Small intestine (tissue), 7 donors: ENCODE results near the gene PTPN22. TPM values are rescaled to one million over a fixed set of nuclear protein-coding genes. Genes with fewer than 3 reads are reported as not detected.

ENCODE experiments used
- DNase-seq, 2 donors: peaks; one replicate each; pipeline versions ENCODE4 v3.0.0 to v3.0.0-alpha.2; 2013
- FAIRE-seq: peaks from 2 replicates; lab custom pipeline; 2012; peaks lifted over from hg19 to GRCh38; lab: Jason Lieb, UNC
- H3K27ac ChIP-seq, 3 donors: one replicate each; pipeline ENCODE4 v1.5.1; 2013; ENCODE audit warnings: low read length in 2 of 3, mild to moderate bottlenecking in 2 of 3, control low read depth in 1 of 3, inconsistent platforms in 1 of 3, low read depth in 1 of 3, moderate library complexity in 1 of 3
- H3K27me3 ChIP-seq, 3 donors: one replicate each; pipeline ENCODE4 v1.6.1; 2013; ENCODE audit warnings: low read length in 3 of 3, inconsistent platforms in 1 of 3; ENCODE audit not compliant: control insufficient read depth in 3 of 3, insufficient read depth in 3 of 3
- H3K36me3 ChIP-seq, 3 donors: one replicate each; pipeline ENCODE4 v1.6.1; 2013; ENCODE audit warnings: low read length in 3 of 3, inconsistent platforms in 1 of 3, low read depth in 1 of 3, mild to moderate bottlenecking in 1 of 3, moderate library complexity in 1 of 3; ENCODE audit not compliant: control insufficient read depth in 3 of 3, insufficient read depth in 2 of 3
- H3K4me1 ChIP-seq, 3 donors: one replicate each; pipeline ENCODE4 v1.6.1; 2013; ENCODE audit warnings: low read length in 2 of 3, inconsistent platforms in 1 of 3, low read depth in 1 of 3, mild to moderate bottlenecking in 1 of 3, moderate library complexity in 1 of 3; ENCODE audit not compliant: control insufficient read depth in 3 of 3, insufficient read depth in 2 of 3
- H3K4me3 ChIP-seq, 3 donors: one replicate each; pipeline ENCODE4 v1.5.1; 2013; ENCODE audit warnings: low read length in 3 of 3, control low read depth in 1 of 3, inconsistent platforms in 1 of 3, low read depth in 1 of 3, mild to moderate bottlenecking in 1 of 3, moderate library complexity in 1 of 3
- H3K9me3 ChIP-seq, 2 donors: one replicate each; pipeline ENCODE4 v1.6.1; 2013; ENCODE audit warnings: low read depth in 1 of 2, low read length in 1 of 2; ENCODE audit not compliant: control insufficient read depth in 2 of 2, insufficient read depth in 1 of 2
- whole genome bisulfite sequencing, 3 donors: extraction: QIAGEN DNeasy Blood & Tissue Kit; methylation state at CpG; one replicate each; pipeline ENCODE4 v1.1.7; 2013; 5-methylcytosine and 5-hydroxymethylcytosine counted together
- polyA plus RNA-seq, 4 donors: library from polyadenylated mRNA; stranded (reverse) in 3 of 4; unstranded in 1 of 4; fragments of 200-250 nt in 3 of 4; fragments of 120-200 nt in 1 of 4; gene quantifications; one replicate each; pipeline versions ENCODE4 v1.2.1 to v1.2.3, GENCODE V29; 2013
- donor health status: healthy with polysubstance abuse.
- donor health status: control.
- donor health status: control.
- donor health status: Bipolar disorder and iron deficiency.
- donor health status: healthy.

The PTPN22 gene
- polyA plus RNA-seq, 4 donors = 2.0 to 20.1 (median 8.4) TPM

- H3K4me1 ChIP-seq = peaks cover 0 to 5% (median 0%) of the 10 kb centered on the region in 3 donors
- DNase-seq (no peak), FAIRE-seq (no peak)
- H3K4me3 ChIP-seq = no peak overlapping the region
- peaks cover 0 to 7% (median 4%) of the 10 kb centered on the region in 3 donors for H3K36me3 ChIP-seq
- H3K9me3 ChIP-seq = no peaks in the 10 kb centered on the region
- H3K27ac ChIP-seq = peak overlapping the region in 1 of 3 donors; percentile 41
- H3K27me3 ChIP-seq = no peaks in the 10 kb centered on the region
- 59 to 69% (median 66%) methylated on average over 3 of the region's 3 CpGs for WGBS, 3 donors
Measured at GRCh38 chr1:113860891-113861290, 10.6 kb downstream of the PTPN22 start.

GRCh38 chr1:113859478-113860175, 11.9 kb downstream of the PTPN22 start:
- no peak for FAIRE-seq

GRCh38 chr1:113858982-113859381, 12.5 kb downstream of the PTPN22 start:
- 42 to 73% (median 60%) methylated on average over 1 of the region's 1 CpG for WGBS, 3 donors
- no peak for FAIRE-seq

More at GRCh38 chr1:113859478-113860175, 11.9 kb downstream of the PTPN22 start:
- H3K9me3 ChIP-seq = no peaks in the 10 kb centered on the region
- H3K36me3 ChIP-seq = peaks cover 0 to 7% (median 4%) of the 10 kb centered on the region in 3 donors
- 37 to 49% (median 45%) methylated on average over 3 of the region's 3 CpGs for WGBS, 3 donors
- no peak overlapping the region for H3K4me3 ChIP-seq
- no peak overlapping the region for H3K27ac ChIP-seq
- DNase-seq = no peak
- H3K27me3 ChIP-seq = no peaks in the 10 kb centered on the region
- peaks cover 0 to 5% (median 0%) of the 10 kb centered on the region in 3 donors for H3K4me1 ChIP-seq

GRCh38 chr1:113858418-113858817, 13.1 kb downstream of the PTPN22 start:
- Histone ChIP-seq H3K9me3 (no peaks in the 10 kb centered on the region), H3K4me3 (no peak overlapping the region), H3K4me1 (peaks cover 0 to 5% (median 0%) of the 10 kb centered on the region in 3 donors), H3K36me3 (peaks cover 0 to 7% (median 4%) of the 10 kb centered on the region in 3 donors), H3K27ac (no peak overlapping the region), H3K27me3 (no peaks in the 10 kb centered on the region)
- FAIRE-seq = no peak
- 75 to 87% (median 81%) methylated on average over 3 of the region's 3 CpGs for WGBS, 3 donors
- no peak for DNase-seq

More at GRCh38 chr1:113858982-113859381, 12.5 kb downstream of the PTPN22 start:
- Histone ChIP-seq H3K4me3 (no peak overlapping the region), H3K36me3 (peaks cover 0 to 7% (median 4%) of the 10 kb centered on the region in 3 donors), H3K27me3 (no peaks in the 10 kb centered on the region), H3K27ac (no peak overlapping the region), H3K4me1 (peaks cover 0 to 5% (median 0%) of the 10 kb centered on the region in 3 donors), H3K9me3 (no peaks in the 10 kb centered on the region)
- DNase-seq = no peak

- peaks cover 0 to 5% (median 0%) of the 10 kb centered on the region in 3 donors for H3K4me1 ChIP-seq
- DNase-seq (no peak), FAIRE-seq (no peak)
- no peak overlapping the region for H3K4me3 ChIP-seq
- peaks cover 0 to 7% (median 4%) of the 10 kb centered on the region in 3 donors for H3K36me3 ChIP-seq
- H3K27me3 ChIP-seq = no peaks in the 10 kb centered on the region
- H3K9me3 ChIP-seq = no peaks in the 10 kb centered on the region
- 73 to 91% (median 76%) methylated on average over 3 of the region's 3 CpGs for WGBS, 3 donors
- no peak overlapping the region for H3K27ac ChIP-seq
Measured at GRCh38 chr1:113857776-113858175, 13.7 kb downstream of the PTPN22 start.

GRCh38 chr1:113856401-113856790, 15.1 kb downstream of the PTPN22 start:
- Histone ChIP-seq H3K9me3 (no peaks in the 10 kb centered on the region), H3K36me3 (peaks cover 0 to 7% (median 4%) of the 10 kb centered on the region in 3 donors), H3K27me3 (no peaks in the 10 kb centered on the region), H3K4me1 (peaks cover 0 to 5% (median 0%) of the 10 kb centered on the region in 3 donors), H3K4me3 (no peak overlapping the region), H3K27ac (no peak overlapping the region)
- no peak for FAIRE-seq
- WGBS, 3 donors = 92 to 100% (median 98%) methylated on average over 2 of the region's 2 CpGs
- DNase-seq = no peak

GRCh38 chr1:113855630-113856400, 15.7 kb downstream of the PTPN22 start:
- WGBS, 3 donors = 90 to 94% (median 90%) methylated on average over 4 of the region's 4 CpGs
- H3K4me1 ChIP-seq = peaks cover 0 to 4% (median 0%) of the 10 kb centered on the region in 3 donors
- H3K36me3 ChIP-seq = peaks cover 0 to 7% (median 4%) of the 10 kb centered on the region in 3 donors
- H3K27ac ChIP-seq = no peak overlapping the region
- H3K9me3 ChIP-seq = no peaks in the 10 kb centered on the region
- DNase-seq (no peak), FAIRE-seq (no peak)
- H3K4me3 ChIP-seq = no peak overlapping the region
- no peaks in the 10 kb centered on the region for H3K27me3 ChIP-seq

- FAIRE-seq (no peak), DNase-seq (no peak)
- Histone ChIP-seq H3K4me1 (no peaks in the 10 kb centered on the region), H3K27ac (no peak overlapping the region), H3K36me3 (peaks cover 0 to 7% (median 4%) of the 10 kb centered on the region in 3 donors), H3K4me3 (no peak overlapping the region), H3K27me3 (no peaks in the 10 kb centered on the region), H3K9me3 (no peaks in the 10 kb centered on the region)
- 38 to 64% (median 50%) methylated on average over 1 of the region's 1 CpG for WGBS, 3 donors
Measured at GRCh38 chr1:113854234-113854633, 17.3 kb downstream of the PTPN22 start.
